Measurements from ENCODE around the gene MTNR1A.
"Not testable (repeated sequence)": the region's sequence is repeated elsewhere in the genome, so short reads cannot be mapped to it uniquely, and the experiment has no call there.

Gene MTNR1A

DNA sequence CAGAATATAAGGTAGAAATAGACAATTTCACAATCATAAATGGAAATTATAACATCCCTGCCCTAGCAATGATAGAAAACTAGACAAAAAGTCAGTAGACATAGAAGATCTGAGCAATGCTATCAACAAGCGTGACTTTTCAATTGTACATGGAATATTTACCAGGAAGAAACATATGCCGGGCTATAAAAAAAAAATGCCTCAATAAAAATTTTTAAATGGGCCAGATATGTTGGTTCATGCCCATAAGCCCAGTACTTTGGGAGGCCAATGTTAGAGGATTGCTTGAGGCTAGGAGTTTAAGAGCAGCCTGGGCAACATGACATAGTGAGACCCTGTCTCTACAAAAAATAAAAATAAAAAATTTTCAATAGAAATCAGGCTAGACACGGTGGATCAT is 5.3 kb upstream of the MTNR1A start:
- no peak for DNase-seq

DNA sequence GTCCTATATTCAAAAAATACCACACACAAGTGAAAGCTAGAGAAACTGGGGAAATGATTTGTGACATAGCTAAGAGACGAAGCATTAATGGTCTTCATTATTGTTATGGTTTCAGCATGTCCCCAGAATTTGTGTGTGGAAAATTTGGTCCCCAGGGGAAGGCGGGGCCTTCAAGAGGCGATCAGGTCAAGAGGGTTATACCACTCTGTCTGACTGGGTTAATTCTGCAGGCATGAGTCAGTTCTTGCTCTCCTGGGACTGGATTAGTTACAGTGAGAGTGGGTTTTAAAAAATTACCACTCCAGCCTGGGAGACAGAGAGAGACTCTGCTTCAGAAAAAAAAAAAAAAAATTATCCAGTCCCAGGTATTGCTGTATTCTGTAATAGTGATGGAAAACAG is 2.1 kb upstream of the MTNR1A start:
- DNase-seq = no peak

DNA sequence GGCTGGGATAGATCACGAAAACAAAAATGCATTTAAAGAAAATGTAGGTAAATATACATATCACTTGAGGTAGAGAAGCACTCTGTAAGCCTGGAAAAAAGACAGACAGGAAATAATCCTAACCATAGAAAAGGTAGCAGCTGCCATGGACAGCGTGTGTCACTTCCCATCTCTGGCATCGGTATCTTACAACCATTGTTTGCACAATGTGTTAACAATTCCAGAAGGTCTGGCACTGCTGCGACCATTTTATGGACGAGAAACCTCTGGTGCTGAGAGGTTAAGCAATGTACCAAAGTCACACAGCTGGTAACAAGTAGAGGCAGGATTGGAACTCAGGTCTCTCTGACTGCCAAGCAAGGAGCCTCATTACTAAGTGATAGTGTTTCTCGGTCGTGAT is 1.7 kb upstream of the MTNR1A start:
- no peak for DNase-seq

DNA sequence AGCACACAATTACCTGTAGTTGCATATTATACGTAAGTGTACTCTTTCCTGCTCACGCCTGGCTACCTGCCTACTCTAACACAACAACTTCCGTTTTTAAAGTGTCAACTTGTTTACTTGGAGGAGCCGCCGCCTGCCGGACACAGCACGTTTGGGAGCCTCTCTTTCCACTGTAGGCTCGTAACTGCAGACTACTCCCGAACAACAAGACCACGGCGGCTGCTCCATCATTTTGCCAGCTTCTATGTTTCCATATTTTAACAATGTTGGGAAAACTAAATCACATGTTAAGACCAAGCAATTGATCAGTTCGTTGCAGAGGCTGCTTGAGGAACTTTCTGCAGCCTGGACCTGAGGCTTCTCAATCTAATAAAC is 841 bp downstream of the MTNR1A start:
- no peak for DNase-seq

DNA sequence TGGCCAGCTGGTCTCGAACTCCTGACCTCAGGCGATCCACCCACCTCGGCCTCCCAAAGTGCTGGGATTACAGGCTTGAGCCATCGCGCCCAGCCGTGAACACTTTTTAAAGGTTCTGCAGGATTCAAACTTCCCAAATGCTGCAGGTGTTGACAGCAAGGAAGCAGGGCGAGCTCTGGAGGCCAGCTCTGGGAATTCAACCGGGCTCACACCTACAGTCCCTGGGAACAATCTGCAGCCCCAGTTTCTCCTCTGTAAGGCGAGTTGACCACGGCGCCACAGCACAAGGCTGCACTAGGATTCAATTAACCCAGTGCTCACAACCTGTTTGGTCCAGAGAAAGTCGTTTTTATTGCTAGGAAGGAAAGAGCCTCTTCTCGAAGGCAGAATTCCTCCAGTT is 1.6 kb downstream of the MTNR1A start:
- no peak for DNase-seq

DNA sequence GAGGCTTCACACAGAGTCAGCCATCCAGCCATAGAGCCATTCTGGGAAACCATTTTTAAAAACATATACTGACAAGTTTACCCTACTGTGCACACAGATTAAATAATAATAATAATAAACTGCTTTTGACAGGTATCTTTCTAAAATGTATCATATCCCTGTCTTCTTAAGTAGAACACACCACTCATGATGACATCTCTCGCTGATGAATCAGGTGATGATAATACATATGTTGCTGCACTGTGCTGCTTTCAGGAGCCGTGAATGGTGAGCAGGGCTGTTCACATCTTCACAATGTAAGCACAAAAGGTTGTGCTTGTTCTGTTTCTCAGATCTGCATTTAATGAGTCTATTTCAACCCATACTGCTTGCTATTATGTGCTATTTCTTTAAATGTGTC is 3.5 kb downstream of the MTNR1A start:
- DNase-seq = no peak

DNA sequence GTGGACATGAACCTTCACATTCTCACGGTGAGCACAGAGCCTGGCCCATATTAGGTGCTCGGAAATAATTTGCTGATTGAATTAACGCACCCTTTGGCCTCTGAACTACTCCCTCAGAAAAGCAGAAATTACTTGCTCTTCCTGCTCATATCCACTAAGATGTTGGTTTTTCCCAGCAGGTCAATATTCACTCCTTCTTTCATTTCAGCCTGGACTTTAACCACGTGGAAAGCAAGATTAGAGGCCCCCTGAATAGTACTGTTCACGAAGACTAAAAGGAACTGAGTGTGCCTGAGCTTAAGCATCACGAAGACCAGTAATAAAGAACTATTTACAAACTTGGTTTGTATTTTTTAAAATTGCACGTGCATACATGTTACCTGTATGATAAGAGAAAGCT is 9.9 kb downstream of the MTNR1A start:
- DNase-seq = no peak

DNA sequence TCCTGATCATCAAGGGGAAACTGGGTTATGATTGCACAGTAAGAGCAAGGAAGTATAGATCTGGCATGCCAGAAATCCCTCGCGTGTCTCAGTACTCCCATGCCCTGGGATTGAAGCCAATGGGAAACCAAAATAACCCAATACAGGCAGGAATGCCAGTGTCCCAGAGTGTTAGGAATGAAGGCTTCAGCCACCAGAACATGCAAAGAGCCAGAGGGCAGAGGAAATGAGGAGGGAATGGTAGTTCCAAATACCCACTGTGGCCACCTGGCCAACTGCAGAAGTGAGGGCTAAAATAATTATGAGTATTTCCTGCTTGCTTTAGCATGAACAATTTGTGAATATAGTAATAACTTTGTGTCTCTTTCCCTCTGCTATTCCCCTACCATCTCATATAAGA is 12.2 kb downstream of the MTNR1A start:
- no peak for DNase-seq

DNA sequence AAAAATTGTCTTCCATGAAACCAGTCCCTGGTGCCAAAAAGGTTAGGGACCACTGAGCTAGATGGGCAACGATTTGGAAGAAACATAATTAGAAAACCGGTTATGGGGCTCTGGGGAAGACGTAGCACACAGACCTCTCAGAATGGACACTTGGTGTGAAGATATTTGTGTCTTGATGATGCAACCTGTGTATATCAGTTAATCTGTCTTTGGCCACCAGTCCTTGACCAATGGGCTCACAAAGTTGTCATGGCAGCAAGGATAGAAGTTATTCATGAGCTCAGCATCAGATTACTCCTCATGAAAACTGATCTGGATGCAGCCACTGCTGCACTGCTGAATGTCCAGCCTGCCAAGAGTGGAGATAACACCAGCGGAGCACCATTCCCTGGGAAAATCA is 13.6 kb downstream of the MTNR1A start:
- no peak for DNase-seq

DNA sequence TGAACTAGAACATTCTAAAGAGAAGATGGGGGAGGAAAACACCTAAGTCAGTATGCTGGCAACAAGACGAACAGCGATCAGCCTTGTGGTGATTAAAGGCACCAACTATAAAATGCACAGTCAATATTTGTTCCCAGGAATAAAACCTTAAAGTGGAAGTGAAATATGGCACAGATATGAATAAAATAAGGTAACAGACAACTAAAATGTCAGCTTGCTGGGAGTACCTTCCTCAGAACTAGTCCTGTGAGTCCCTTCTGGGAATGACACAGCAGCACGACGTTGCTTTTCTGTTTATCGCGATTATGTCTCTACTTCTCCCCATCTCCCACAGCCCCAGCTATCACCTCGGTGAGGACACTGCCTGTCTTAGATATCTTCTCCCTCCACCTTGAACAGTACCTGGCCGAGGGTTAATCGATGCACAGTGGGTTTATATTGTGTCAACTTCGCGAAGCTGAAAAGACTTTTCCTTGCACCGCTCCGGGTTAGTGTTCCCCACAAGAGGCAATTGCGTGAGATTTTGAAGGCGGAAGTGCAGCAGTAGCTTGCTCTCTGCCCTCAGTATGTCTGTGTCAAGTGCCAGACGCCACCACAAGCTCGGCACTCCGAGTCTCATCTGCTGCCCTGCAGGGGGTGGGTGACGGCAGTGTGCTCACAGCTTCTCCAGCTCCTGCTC is 17.4 kb downstream of the MTNR1A start:
- DNase-seq = no peak

DNA sequence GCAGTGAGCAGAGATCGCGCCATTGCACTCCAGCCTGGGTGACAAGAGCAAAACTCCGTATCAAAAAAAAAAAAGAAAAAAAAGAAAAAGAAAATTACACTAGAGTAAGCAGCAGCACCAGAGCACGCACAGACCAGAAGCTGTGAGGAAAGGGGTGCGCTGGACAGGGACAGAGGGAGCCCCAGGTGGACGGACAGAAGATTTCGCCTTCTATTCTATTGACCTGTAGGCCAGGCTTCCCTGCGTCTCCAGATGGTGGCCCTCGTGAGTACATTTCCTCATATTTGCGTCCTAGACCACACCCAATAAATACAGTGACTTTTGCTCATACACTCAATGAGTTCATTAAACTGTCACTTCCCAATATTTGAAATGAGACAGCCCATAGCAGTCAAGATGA is 19.1 kb downstream of the MTNR1A start:
- no peak for DNase-seq

DNA sequence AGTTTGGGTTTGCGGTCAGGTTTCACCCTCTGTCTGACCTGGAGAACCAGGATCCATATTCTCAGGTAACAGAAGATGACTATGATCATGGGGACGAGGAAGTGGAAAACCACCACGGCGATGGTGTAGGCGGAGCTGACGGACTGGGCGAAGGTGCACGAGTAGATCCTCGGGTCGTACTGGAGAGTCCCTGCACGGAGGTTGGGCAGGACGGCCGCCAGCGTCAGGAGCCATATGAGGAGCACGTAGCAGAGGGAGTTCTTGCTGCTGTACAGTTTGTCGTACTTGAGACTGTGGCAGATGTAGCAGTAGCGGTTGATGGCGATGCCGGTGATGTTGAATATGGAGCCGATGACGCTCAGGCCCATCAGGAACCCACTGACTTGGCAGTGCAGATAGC is 21.3 kb downstream of the MTNR1A start:
- no peak for DNase-seq

DNA sequence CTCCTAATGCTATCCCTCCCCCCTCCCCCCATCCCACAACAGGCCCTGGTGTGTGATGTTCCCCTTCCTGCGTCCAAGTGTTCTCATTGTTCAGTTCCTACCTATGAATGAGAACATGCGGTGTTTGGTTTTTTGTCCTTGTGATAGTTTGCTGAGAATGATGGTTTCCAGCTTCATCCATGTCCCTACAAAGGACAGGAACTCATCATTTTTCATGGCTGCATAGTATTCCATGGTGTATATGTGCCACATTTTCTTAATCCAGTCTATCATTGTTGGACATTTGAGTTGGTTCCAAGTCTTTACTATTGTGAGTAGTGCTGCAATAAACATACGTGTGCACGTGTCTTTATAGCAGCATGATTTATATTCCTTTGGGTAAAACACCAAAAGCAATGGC is 31.4 kb downstream of the MTNR1A start:
- DNase-seq = not testable (repeated sequence)

DNA sequence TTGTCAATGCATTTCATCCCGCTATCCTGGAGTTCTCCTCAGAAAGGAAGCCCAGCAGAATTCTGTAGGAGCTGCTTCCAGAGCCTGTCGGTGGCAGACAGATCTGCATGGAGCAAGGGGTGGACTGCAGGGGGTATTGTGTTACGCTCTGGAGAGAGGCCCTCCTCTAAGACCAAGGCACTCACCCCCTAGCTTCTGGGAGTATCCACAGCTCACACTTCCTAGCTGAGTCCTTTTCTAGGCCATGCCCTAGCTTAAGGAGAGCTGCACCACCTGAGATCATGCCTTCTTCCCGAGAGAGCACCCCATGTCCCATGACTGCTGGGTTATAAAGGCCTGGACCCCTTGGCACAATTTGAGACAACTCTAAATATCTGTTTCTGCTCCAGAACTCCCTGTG is 39.1 kb downstream of the MTNR1A start:
- no peak for DNase-seq

DNA sequence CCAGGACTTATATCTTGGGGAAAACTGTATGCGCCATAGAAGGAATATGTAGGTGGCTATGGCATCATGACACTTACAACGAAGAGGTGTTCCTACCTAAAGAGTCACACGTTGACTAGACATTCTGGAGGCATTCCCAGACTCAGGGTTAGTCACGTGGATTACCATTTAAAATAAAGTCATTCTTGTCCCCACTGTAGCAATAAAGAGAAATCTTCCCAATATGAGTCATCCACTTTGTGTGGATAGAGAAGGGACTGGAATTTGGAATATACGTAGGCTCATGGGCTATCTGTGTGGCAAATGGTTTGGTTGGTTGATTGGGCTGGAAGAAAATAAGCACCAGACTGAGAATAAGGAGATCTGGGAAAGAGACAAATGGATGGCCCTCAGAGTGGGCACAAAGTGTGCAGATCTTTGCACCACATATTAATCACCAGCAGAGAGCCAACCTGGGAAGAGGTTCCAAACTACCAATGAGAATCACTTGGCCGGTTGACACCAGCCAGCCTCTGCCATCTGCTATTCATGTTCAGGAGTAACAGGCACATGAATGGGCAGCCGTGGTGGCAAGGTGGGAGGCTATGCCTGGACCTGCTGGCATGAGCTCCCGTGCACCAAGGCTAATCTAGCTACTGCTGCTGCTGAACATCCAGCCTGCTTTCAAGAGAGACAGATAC is 41.0 kb downstream of the MTNR1A start:
- DNase-seq = no peak

DNA sequence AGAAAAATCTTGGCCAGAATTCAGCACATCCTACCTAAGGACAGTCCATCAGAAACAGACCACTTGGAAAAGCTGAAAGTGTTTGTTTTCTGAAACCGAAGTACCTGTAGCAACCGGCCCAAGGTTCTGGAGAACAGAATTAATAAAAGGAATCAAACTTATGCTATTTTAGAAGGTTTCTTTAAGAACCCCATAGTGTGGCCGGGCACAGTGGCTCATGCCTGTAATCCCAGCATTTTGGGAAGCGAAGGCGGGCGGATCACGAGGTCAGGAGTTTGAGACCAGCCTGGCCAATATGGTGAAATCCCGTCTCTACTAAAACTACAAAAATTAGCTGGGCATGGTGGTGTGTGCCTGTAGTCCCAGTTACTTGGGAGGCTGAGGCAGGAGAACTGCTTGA is 50.6 kb downstream of the MTNR1A start:
- not testable (repeated sequence) for DNase-seq

DNA sequence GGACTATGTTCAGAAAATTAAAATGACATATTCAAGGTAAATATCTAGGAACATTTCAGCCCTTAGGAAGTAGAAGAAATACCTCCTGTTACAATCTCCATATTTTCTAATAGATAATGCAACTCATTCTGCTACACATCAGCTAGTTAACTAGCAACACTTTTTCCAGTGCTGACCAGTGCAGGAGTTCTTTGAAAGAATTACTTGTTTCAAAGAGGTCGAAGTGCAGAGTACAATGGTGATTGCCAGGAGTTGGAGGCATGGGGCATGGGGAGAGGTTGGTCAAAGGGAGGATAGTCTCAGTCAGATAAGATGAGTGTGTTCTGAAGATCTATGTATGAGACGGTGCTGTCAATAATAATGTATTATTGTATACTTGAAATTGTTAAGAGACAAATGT is 53.1 kb downstream of the MTNR1A start:
- no peak for DNase-seq

DNA sequence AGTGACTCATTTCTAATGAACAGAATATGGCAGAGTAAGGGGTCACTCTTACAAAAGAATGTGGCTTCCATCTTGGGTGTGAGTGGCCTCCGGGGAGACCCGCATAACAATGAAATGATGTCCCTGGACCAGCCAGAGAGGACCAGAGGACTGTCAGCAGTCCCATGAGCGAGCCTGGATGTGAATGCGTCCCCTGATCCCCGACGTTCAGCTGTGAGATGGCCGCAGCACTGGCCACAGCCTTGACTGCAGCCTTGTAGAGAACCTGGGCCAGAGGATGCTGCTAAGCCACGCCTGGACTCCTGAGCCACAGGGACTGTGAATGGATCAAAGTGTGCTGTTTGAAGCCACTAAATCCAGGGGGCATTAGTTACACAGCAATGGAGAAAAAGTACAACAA is 53.8 kb downstream of the MTNR1A start:
- DNase-seq = no peak

DNA sequence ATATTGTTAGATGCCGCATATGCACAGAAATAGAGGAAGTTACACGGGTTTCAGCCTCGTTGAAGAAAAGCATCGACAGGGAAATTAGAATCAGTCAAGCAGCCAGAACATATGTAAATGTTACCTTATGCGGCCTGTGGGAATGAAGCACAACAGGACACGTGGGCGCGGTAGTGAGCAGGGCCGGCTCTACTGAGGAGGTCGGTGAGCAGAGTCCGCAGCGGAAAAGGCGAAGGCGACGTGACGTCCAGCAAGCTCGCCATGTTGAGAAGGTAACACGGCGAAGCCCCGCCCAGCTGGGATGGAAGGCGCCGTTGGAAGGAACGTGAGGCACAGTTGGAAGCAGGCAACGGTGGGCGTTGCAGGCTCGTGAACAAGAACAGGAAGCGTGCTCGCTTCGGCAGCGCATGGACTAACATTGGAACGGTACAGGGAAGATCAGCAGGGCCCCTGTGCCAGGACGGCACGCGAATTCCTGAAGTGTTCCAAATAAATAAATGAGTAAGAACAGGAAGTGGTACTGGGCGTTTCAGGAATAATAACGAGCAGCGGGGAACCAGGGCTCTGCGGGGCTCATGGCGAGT is 54.6 kb downstream of the MTNR1A start:
- DNase-seq = no peak

DNA sequence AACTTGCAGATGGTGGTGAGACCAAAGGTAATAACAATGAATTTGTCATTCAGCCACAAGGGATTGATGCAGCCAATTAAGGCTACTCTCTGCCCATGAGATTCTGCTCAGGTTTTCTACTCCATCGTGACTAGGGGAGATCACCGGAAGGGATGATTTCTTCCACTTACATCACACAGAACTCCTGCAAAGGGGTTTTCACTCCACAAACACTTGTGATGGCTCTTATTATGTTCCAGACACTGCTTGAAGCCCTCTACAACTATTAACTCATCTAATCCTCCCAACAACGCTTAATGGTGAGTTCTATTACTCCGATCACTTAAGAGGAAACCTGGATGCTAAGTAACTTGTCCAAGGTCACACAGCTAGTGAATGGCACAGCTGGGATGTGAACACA is 55.9 kb downstream of the MTNR1A start:
- no peak for DNase-seq

DNA sequence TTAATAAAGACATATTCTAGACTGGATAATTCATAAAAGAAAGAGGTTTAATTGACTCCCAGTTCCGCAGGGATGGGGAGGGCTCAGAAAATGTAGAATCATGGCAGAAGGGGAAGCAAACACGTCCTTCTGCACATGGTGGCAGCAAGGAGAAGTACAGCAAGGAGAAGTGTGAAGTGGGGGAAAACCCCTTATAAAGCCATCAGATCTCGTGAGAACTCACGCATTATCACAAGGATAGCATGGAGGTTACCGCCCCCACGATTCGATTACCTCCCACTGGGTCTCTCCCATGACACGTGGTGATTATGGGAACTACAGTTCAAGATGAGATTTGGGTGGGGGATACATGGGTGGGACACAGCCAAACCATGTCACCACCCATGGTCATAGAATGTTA is 58.3 kb downstream of the MTNR1A start:
- no peak for DNase-seq

DNA sequence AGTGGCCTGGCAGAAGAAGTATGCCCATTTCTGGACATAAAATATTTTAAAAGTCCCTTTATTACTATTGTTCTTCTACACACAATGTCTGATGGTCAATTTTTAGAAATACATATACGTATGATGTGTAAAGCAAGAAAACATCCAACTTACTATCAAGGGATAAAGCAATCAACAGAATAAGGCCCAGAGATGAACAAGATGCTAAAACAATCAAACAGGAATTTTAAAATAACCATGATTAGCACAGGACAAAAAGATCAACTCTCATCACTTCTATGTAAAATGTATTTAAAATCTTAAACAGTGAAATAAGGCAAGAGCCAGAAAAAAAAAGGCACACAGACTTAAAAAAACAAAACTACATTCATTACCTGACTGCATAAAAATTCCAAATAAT is 60.9 kb downstream of the MTNR1A start:
- DNase-seq = no peak

DNA sequence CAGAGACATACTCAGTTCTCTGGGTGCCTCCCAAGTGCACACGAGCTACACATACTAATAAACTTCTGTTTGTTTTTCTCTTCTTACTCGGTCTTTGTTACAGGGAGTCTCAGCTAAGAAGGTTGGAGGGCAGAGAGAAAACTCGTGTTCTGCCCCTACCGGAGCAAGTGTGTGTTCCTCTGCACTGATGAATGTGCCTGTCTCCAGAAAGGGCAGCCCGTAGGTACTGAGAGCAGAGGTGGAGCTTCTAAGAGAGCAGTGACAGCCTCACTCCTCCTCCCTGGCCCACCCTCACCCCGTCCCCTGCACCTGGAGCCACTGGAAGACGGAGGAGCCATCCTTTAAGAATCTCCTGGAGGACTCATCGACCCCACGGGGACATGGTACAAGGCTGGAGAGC is 67.6 kb downstream of the MTNR1A start:
- DNase-seq = no peak

DNA sequence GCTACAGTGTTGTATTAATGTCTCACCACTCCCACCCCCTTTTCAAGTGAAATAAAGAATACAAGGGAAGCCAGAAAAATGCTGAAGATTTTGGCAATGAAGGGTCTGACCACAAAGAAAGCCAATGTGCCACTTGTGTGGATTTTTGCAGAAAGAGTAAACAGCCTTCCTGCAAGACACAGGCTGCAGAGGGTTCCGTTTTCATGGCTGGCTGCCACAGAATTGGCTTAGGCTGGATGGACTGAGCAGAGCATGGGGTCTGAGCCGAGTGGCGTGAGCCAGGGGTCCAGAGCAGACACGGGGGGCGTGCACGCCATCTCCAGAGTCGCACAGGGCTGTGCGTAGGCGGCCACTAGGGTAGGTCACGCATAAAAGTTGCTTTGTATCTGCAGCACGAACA is 69.2 kb downstream of the MTNR1A start:
- no peak for DNase-seq

DNA sequence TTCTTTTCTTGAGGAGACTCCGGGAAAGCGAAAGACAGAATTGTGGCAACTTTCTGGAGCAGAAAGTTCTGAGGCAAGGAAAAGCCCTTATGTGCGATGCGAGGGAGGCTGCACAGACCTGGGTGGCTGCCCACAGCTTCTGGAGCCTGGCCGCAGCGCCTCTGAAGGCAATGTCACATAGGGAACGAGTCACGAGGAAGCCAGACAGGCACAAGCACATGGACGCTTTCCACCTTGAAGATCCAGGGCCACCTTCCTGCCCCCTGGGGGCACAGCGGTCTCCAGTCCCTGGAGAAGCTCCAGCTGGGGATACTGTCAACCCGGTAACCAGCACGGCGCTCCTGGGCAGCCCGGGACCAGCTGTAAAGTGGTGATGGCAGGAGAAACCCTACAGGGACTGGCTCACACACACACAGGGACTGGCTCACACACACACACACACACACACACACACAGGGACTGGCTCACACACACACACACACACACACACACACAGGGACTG is 69.8 kb downstream of the MTNR1A start:
- DNase-seq = no peak

All from CD4-positive, alpha-beta T cell treated with Interleukin-21 for 1 hour (primary cell).